Measurements from ENCODE around the gene CCL8.

CCL8 gene

DNA sequence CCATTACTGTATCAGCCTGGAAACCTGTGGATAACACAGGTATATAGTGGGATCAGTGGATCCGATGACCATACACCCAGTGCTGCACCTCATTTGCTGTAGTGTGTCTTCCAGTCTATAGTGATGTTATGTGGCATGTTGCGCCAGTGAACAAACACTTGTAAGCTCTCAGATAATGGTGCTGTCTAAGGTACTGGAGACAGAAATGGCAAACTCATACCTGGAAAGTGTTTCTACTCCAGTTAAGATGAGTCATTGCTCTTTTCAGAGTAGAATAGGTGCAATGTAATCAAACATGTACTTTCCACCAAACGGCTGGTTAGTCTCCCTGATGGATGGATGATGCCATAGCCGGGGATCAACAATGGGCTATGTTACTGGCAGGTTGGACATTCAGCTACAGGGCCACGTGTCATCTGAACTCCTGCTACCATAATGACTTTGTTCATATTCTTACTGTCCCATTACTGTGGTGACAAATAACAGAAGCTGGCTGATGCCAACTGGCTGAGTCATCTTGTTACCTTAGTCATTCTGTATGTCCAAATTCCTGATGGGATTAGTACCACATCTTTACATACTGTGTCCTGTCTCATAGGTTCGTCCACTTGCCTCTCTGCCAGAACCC lies 27.4 kb upstream of the CCL8 start:
- H3K79me2 ChIP-seq (ENCODE audit: control insufficient read depth, insufficient read depth, low read length, poor library complexity): no peaks in the 10 kb centered on the region
- no peak overlapping the region for H3K4me2 ChIP-seq (ENCODE audit: low read length)
- no peak overlapping the region for H2AFZ ChIP-seq (ENCODE audit: insufficient read depth, low read length, poor library complexity)
- WGBS (ENCODE audit: extremely low coverage, insufficient coverage, insufficient read length): no CpG with 5 or more reads among the region's 6 CpGs
- H2BK5ac ChIP-seq (ENCODE audit: low read depth, low read length, poor library complexity): no peak overlapping the region
- H3K27ac ChIP-seq (ENCODE audit: low read depth, low read length): no peak overlapping the region
- no peak overlapping the region for H2BK12ac ChIP-seq (ENCODE audit: low read length)
- no peak overlapping the region for H3K18ac ChIP-seq (ENCODE audit: low read length)
- no peaks in the 10 kb centered on the region for H3K27me3 ChIP-seq (ENCODE audit: insufficient read depth, low read length)
- no peak overlapping the region for H3K23ac ChIP-seq (ENCODE audit: low read length)
- no peaks in the 10 kb centered on the region for H3K36me3 ChIP-seq (ENCODE audit: control insufficient read depth in 1 of 2, insufficient read depth in 2 of 2, low read length in 2 of 2)
- H3K4ac ChIP-seq (ENCODE audit: low read depth, low read length): no peak overlapping the region
- H3K4me1 ChIP-seq (ENCODE audit: control insufficient read depth in 1 of 2, insufficient read depth in 2 of 2, low read length in 2 of 2): no peaks in the 10 kb centered on the region
- no peak overlapping the region for H4K91ac ChIP-seq (ENCODE audit: low read depth, low read length)
- no peak overlapping the region for H3K9ac ChIP-seq (ENCODE audit: low read length)
- no peak overlapping the region for H3K14ac ChIP-seq (ENCODE audit: low read length)
- no peak overlapping the region for H3K4me3 ChIP-seq (ENCODE audit: low read depth, low read length)
- no peaks in the 10 kb centered on the region for H3K79me1 ChIP-seq (ENCODE audit: low read length)
- peak; percentile 52 to 67 for DNase-seq
- H2AK5ac ChIP-seq (ENCODE audit: low read length): no peak overlapping the region
- no peak overlapping the region for H4K8ac ChIP-seq (ENCODE audit: low read depth, low read length)
- H4K12ac ChIP-seq (ENCODE audit: low read depth, low read length): no peak overlapping the region
- no peak overlapping the region for H2BK120ac ChIP-seq (ENCODE audit: insufficient read depth, low read length, poor library complexity)
- peaks cover 2% of the 10 kb centered on the region for H3K9me3 ChIP-seq (ENCODE audit: insufficient read depth, low read depth, low read length)

DNA sequence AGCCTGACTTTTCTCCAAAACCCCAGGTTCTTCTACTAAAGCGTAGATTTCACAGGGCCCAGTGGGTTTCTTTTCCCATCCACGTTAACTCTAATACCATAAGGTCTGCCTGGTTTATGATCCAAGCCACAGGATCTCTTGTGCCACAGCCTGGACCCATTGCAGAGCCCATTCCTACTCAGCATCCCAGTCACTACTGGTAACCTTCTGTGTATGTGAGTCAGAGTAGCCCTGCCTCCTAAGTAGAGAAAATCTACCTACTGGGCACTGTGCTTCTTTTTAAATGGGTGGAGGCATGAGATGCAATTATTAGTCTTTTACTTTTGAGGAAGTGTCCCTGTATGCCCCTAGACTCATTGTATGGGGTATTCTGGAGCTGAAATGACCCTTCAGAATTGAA lies 20.2 kb upstream of the CCL8 start:
- Histone ChIP-seq H3K14ac (ENCODE audit: low read length) (no peak overlapping the region), H2BK12ac (ENCODE audit: low read length) (no peak overlapping the region), H3K4ac (ENCODE audit: low read depth, low read length) (no peak overlapping the region), H3K79me1 (ENCODE audit: low read length) (peaks cover 1% of the 10 kb centered on the region), H4K91ac (ENCODE audit: low read depth, low read length) (no peak overlapping the region), H3K4me1 (ENCODE audit: control insufficient read depth in 1 of 2, insufficient read depth in 2 of 2, low read length in 2 of 2) (peaks cover 4 to 6% of the 10 kb centered on the region in 2 experiments), H2AK5ac (ENCODE audit: low read length) (no peak overlapping the region), H3K18ac (ENCODE audit: low read length) (no peak overlapping the region), H2BK120ac (ENCODE audit: insufficient read depth, low read length, poor library complexity) (no peak overlapping the region), H4K12ac (ENCODE audit: low read depth, low read length) (no peak overlapping the region), H3K27me3 (ENCODE audit: insufficient read depth, low read length) (no peaks in the 10 kb centered on the region), H2BK5ac (ENCODE audit: low read depth, low read length, poor library complexity) (no peak overlapping the region), H3K79me2 (ENCODE audit: control insufficient read depth, insufficient read depth, low read length, poor library complexity) (no peaks in the 10 kb centered on the region), H3K9ac (ENCODE audit: low read length) (no peak overlapping the region), H3K9me3 (ENCODE audit: insufficient read depth, low read depth, low read length) (no peaks in the 10 kb centered on the region), H2AFZ (ENCODE audit: insufficient read depth, low read length, poor library complexity) (no peak overlapping the region), H3K27ac (ENCODE audit: low read depth, low read length) (no peak overlapping the region), H4K8ac (ENCODE audit: low read depth, low read length) (no peak overlapping the region), H3K36me3 (ENCODE audit: control insufficient read depth in 1 of 2, insufficient read depth in 2 of 2, low read length in 2 of 2) (no peaks in the 10 kb centered on the region), H3K4me3 (ENCODE audit: low read depth, low read length) (no peak overlapping the region), H3K23ac (ENCODE audit: low read length) (no peak overlapping the region), H3K4me2 (ENCODE audit: low read length) (no peak overlapping the region)
- no peak for DNase-seq
- WGBS (ENCODE audit: extremely low coverage, insufficient coverage, insufficient read length): no CpG with 5 or more reads among the region's 2 CpGs

DNA sequence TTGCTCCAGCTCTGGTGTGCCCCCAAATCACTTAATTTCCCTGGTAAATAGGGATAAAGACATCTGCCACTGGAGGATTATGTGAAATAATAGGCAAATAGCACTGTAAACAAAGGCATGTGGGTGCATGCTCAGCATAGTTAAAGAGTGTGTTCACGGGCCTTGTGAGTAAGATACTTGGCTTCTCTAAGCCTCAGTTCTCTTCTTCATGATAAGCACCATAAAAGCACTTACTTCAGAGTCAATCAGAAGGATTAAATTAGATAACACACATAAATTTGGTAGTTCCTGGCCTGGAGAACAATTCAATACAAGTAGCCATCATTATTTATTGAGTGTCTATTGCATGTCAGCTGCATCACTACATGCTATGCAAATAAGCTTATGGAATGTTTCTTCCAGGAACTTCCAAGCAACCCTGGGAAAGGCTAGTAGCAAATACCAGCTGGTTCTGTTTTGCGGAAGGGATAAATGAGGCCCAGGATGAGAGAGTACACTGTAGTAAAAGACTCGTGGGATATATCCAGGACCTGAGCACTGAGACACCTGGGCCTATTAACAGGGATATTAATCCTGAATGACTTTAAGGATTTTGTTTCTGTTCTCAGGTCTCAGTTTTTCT lies 19.2 kb upstream of the CCL8 start:
- Histone ChIP-seq H3K9ac (ENCODE audit: low read length) (no peak overlapping the region), H2BK120ac (ENCODE audit: insufficient read depth, low read length, poor library complexity) (no peak overlapping the region), H3K4me3 (ENCODE audit: low read depth, low read length) (no peak overlapping the region), H3K4me1 (ENCODE audit: control insufficient read depth in 1 of 2, insufficient read depth in 2 of 2, low read length in 2 of 2) (peaks cover 4 to 6% of the 10 kb centered on the region in 2 experiments), H3K79me2 (ENCODE audit: control insufficient read depth, insufficient read depth, low read length, poor library complexity) (no peaks in the 10 kb centered on the region), H3K27ac (ENCODE audit: low read depth, low read length) (peak overlapping the region; percentile 33), H2AFZ (ENCODE audit: insufficient read depth, low read length, poor library complexity) (no peak overlapping the region), H2AK5ac (ENCODE audit: low read length) (no peak overlapping the region), H3K4ac (ENCODE audit: low read depth, low read length) (no peak overlapping the region), H3K14ac (ENCODE audit: low read length) (no peak overlapping the region), H3K36me3 (ENCODE audit: control insufficient read depth in 1 of 2, insufficient read depth in 2 of 2, low read length in 2 of 2) (no peaks in the 10 kb centered on the region), H3K9me3 (ENCODE audit: insufficient read depth, low read depth, low read length) (no peaks in the 10 kb centered on the region), H2BK5ac (ENCODE audit: low read depth, low read length, poor library complexity) (no peak overlapping the region), H3K27me3 (ENCODE audit: insufficient read depth, low read length) (no peaks in the 10 kb centered on the region), H3K4me2 (ENCODE audit: low read length) (no peak overlapping the region), H4K12ac (ENCODE audit: low read depth, low read length) (no peak overlapping the region), H4K8ac (ENCODE audit: low read depth, low read length) (no peak overlapping the region), H4K91ac (ENCODE audit: low read depth, low read length) (no peak overlapping the region), H3K79me1 (ENCODE audit: low read length) (peaks cover 1% of the 10 kb centered on the region), H2BK12ac (ENCODE audit: low read length) (no peak overlapping the region), H3K23ac (ENCODE audit: low read length) (no peak overlapping the region), H3K18ac (ENCODE audit: low read length) (no peak overlapping the region)
- no CpG with 5 or more reads among the region's 3 CpGs for WGBS (ENCODE audit: extremely low coverage, insufficient coverage, insufficient read length)
- DNase-seq: peak; percentile 56 to 75

DNA sequence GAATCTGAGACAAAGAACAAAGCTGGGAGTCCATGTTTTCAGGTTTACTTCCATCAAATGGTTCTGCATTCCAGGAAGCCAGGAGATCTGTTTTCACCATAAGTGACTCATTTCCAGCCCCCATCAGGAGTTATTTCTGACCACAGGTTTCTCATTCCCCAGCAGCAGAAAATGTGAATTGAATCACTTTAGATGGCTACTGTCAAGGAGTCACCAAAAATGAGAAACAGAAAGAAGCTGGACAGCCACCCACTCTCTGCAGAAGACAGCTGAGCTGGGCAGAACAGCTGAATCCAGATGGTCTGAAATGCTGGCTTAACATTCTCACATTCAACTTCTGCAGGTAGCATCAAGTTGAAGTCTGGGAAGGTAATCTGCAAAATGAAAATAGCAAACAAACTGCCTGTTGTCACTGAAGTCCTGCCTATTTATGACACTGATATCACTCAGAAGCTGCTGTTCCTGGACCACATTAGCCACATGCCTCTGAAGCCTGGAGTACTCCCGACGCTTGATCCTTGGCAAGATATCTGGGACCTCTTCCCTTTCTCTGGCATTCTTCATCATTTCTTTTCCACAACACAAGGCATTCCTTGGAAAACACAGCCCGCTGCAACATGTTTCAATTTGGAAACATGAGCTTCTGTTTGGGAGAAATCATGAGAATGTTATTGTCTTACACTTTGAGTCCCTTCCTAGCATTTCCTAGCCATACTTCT lies 18.4 kb upstream of the CCL8 start:
- Histone ChIP-seq H3K4me3 (ENCODE audit: low read depth, low read length) (no peak overlapping the region), H3K4ac (ENCODE audit: low read depth, low read length) (no peak overlapping the region), H3K36me3 (ENCODE audit: control insufficient read depth in 1 of 2, insufficient read depth in 2 of 2, low read length in 2 of 2) (no peaks in the 10 kb centered on the region), H3K23ac (ENCODE audit: low read length) (no peak overlapping the region), H3K79me2 (ENCODE audit: control insufficient read depth, insufficient read depth, low read length, poor library complexity) (no peaks in the 10 kb centered on the region), H3K79me1 (ENCODE audit: low read length) (peaks cover 1% of the 10 kb centered on the region), H4K12ac (ENCODE audit: low read depth, low read length) (no peak overlapping the region), H4K8ac (ENCODE audit: low read depth, low read length) (no peak overlapping the region), H3K9me3 (ENCODE audit: insufficient read depth, low read depth, low read length) (no peaks in the 10 kb centered on the region), H2AK5ac (ENCODE audit: low read length) (no peak overlapping the region), H3K4me2 (ENCODE audit: low read length) (no peak overlapping the region), H3K14ac (ENCODE audit: low read length) (no peak overlapping the region), H3K9ac (ENCODE audit: low read length) (no peak overlapping the region), H4K91ac (ENCODE audit: low read depth, low read length) (no peak overlapping the region), H3K27ac (ENCODE audit: low read depth, low read length) (peak overlapping the region; percentile 30), H2BK5ac (ENCODE audit: low read depth, low read length, poor library complexity) (no peak overlapping the region), H2BK120ac (ENCODE audit: insufficient read depth, low read length, poor library complexity) (no peak overlapping the region), H3K27me3 (ENCODE audit: insufficient read depth, low read length) (no peaks in the 10 kb centered on the region), H2BK12ac (ENCODE audit: low read length) (no peak overlapping the region), H3K4me1 (ENCODE audit: control insufficient read depth in 1 of 2, insufficient read depth in 2 of 2, low read length in 2 of 2) (peaks cover 4 to 6% of the 10 kb centered on the region in 2 experiments), H3K18ac (ENCODE audit: low read length) (no peak overlapping the region), H2AFZ (ENCODE audit: insufficient read depth, low read length, poor library complexity) (no peak overlapping the region)
- no CpG with 5 or more reads among the region's 3 CpGs for WGBS (ENCODE audit: extremely low coverage, insufficient coverage, insufficient read length)
- peak; percentile 49 to 71 for DNase-seq

Measured in trophoblast cell (in vitro differentiated cells and primary cell).